Heart left ventricle (tissue), 13 donors: Measurements from ENCODE around the gene SGCA.

Source experiments
- CTCF ChIP-seq, 12 donors: fragments of 200-600 bp; sonication (generic) in 4 of 12; IDR thresholded peaks; one replicate each; pipeline versions ENCODE4 v1.5.0 to v1.8.0; 2018 to 2022; ENCODE audit warnings: antibody characterized with exemption in 12 of 12, mild to moderate bottlenecking in 5 of 12
- POLR2A ChIP-seq, 2 donors: fragments of 450-650 bp; IDR thresholded peaks; one replicate each; pipeline ENCODE4 v1.6.1; 2017; ENCODE audit warnings: antibody characterized with exemption in 2 of 2, mild to moderate bottlenecking in 2 of 2, moderate library complexity in 2 of 2
- donor health status: ischemic (EF 13 %, LVEDD 7.1; RV severe dilation, severe dysfunction).
- donor health status: DM: no; HTN: yes; CAD: no.
- donor health status: DM: no; HTN: no; CAD: no.
- donor health status: ischemic (EF 25% LVEDD 6.9; RV normal size, moderate dysfunction).
- donor health status: ischemic (EF 25% LVEDD 5.7; RV mildly dilated, moderate dysfunction).
- donor health status: ischemic (EF 35%, LVEDD 5.7; RV mildly dilated, moderate dysfunction).
- donor health status: nonischemic (EF 11% LVEDD 7.7; RV severe dilation, severe dysfunction).
- donor health status: DM: yes; HTN: yes; CAD: no.
- donor health status: PGD.
- donor health status: ischemic (EF 29% LVEDD 5.4; RV normal size, mild dysfunction).
- donor health status: nonischemic (EF 23%, LVEDD 6.1; RV moderate dilation, normal function).

DNA sequence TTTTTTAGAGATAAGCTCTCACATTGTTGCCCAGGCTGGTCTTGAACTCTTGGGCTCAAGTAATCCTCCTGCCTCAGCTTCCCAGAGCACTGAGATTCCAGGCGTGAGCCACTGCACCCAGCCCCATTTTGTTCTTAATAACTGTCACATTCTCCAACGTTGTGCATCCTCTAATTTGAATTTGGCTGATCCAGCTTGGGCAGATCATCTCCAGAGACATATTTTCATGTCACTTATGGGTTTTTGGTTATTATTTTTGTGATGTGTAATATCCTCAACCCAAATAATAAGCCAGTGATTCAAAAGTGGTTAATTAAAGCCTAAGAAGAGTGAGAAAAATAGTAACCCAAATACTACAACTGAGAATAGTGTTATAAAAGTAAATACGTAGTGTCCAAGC is 51.8 kb downstream of the SGCA start:
- TF ChIP-seq CTCF (IDR thresholded peaks at IDR 0.05) = no peak
- TF ChIP-seq POLR2A (IDR thresholded peaks at IDR 0.05) = no peak
